Activated CD8-positive, alpha-beta memory T cell treated with anti-CD3 and anti-CD28 coated beads, Interleukin-2, amount 50 U/mL, for 24 hours (primary cell): ENCODE results near the gene PSD2.

ENCODE experiments used
- DNase-seq: peaks from one replicate; pipeline ENCODE4 v3.0.0-alpha.2; 2020; ENCODE audit errors: extremely low read depth

PSD2 gene

GRCh38 chr5:139795074-139796001 lies at the start of gene PSD2:
Gene PSD2, plus strand, starts transcription at chr5:139795808. Its CDS starts 13,633 bp downstream, at chr5:139809441.
- DNase-seq: no peak

GRCh38 chr5:139746691-139747582 lies 48.7 kb upstream of the PSD2 start:
- no peak for DNase-seq

- no peak for DNase-seq
These were observed 47.8 kb upstream of the PSD2 start for GRCh38 chr5:139747583-139748504.

GRCh38 chr5:139748505-139748826 lies 47.1 kb upstream of the PSD2 start:
- DNase-seq: no peak

GRCh38 chr5:139749242-139749641 lies 46.4 kb upstream of the PSD2 start:
- DNase-seq: no peak

- DNase-seq: no peak
These were observed 44.4 kb upstream of the PSD2 start for GRCh38 chr5:139751236-139751635.

- DNase-seq: no peak
These were observed 42.8 kb upstream of the PSD2 start for GRCh38 chr5:139752506-139753473.

GRCh38 chr5:139755892-139756671 lies 39.5 kb upstream of the PSD2 start:
- no peak for DNase-seq

GRCh38 chr5:139756971-139757370 lies 38.6 kb upstream of the PSD2 start:
- no peak for DNase-seq

GRCh38 chr5:139757727-139758509 lies 37.7 kb upstream of the PSD2 start:
- DNase-seq: no peak

- no peak for DNase-seq
These were observed 37.0 kb upstream of the PSD2 start for GRCh38 chr5:139758510-139759075.

GRCh38 chr5:139759219-139759721 lies 36.3 kb upstream of the PSD2 start:
- no peak for DNase-seq

GRCh38 chr5:139760066-139761056 lies 35.2 kb upstream of the PSD2 start:
- DNase-seq: no peak

- no peak for DNase-seq
These were observed 34.6 kb upstream of the PSD2 start for GRCh38 chr5:139761057-139761450.

GRCh38 chr5:139761501-139761900 lies 34.1 kb upstream of the PSD2 start:
- DNase-seq: no peak

- no peak for DNase-seq
These were observed 32.9 kb upstream of the PSD2 start for GRCh38 chr5:139762615-139763170.
